Left lung (tissue), 10 donors: ENCODE results near the gene PCSK5. TPM values are rescaled to one million over a fixed set of nuclear protein-coding genes. Genes with fewer than 3 reads are reported as not detected.

Source experiments
- ATAC-seq: fragments of 200-7000 bp; cut with Tn5 transposase; one replicate; pipeline ENCODE4 v1.9.1; 2020; ENCODE audit warnings: moderate library complexity
- DNase-seq, 4 donors: peaks; one replicate each; pipeline ENCODE4 v3.0.0-alpha.2; 2013 to 2020
- H3K27ac ChIP-seq, 2 donors: fragments of 200-600 bp; sonication (generic) in 1 of 2; one replicate each; pipeline versions ENCODE4 v1.5.0 to v1.8.0; 2020 to 2021
- H3K27me3 ChIP-seq, 2 donors: fragments of 200-600 bp; sonication (generic) in 1 of 2; one replicate each; pipeline versions ENCODE4 v1.5.0 to v1.8.0; 2020 to 2021
- H3K36me3 ChIP-seq, 2 donors: fragments of 200-600 bp; sonication (generic) in 1 of 2; one replicate each; pipeline versions ENCODE4 v1.5.0 to v1.8.0; 2020 to 2021
- H3K4me1 ChIP-seq, 2 donors: fragments of 200-600 bp; one replicate each; pipeline ENCODE4 v1.8.0; 2021
- H3K4me3 ChIP-seq, 2 donors: fragments of 200-600 bp; sonication (generic) in 1 of 2; one replicate each; pipeline versions ENCODE4 v1.5.0 to v1.8.0; 2020 to 2021; ENCODE audit warnings: mild to moderate bottlenecking in 1 of 2
- H3K9me3 ChIP-seq, 2 donors: fragments of 200-600 bp; sonication (generic) in 1 of 2; one replicate each; pipeline versions ENCODE4 v1.5.0 to v1.8.0; 2020 to 2021
- CTCF ChIP-seq, 2 donors: fragments of 200-600 bp; sonication (generic) in 1 of 2; IDR thresholded peaks; one replicate each; pipeline versions ENCODE4 v1.5.0 to v1.8.0; 2021; ENCODE audit warnings: antibody characterized with exemption in 2 of 2
- intact Hi-C, 2 donors: fragments of 100-400 bp; cut with DNase I; formaldehyde crosslinking; loops; one replicate each; pipeline versions ENCODE4 v1.11.2 to v1.14.2; 2022
- polyA plus RNA-seq, 6 donors: library from polyadenylated mRNA; unstranded; fragments of 120-200 nt; gene quantifications; one replicate each; pipeline ENCODE4 v1.2.1, GENCODE V29; 2013; ENCODE audit not compliant: insufficient read length in 6 of 6
- total RNA-seq, 2 donors: library from RNA; stranded (reverse); fragmentation: NEBNext Ultra II Directional; extraction: Animal tissue kit (Norgen Biotek cat#: 25700); gene quantifications; one replicate each; pipeline ENCODE4 v1.2.1, GENCODE V29; 2021
- donor health status: DM: no; HTN: yes; CAD: no.
- donor health status: DM: no; HTN: no; CAD: no.

Gene PCSK5
- total and polyA plus RNA-seq, 8 donors: 6.8 to 20.3 (median 11.3) TPM

- Histone ChIP-seq H3K9me3 (no peaks in the 10 kb centered on the region), H3K27ac (no peak overlapping the region), H3K4me1 (no peaks in the 10 kb centered on the region), H3K4me3 (no peak overlapping the region), H3K27me3 (no peaks in the 10 kb centered on the region), H3K36me3 (peaks cover 0 to 10% of the 10 kb centered on the region in 2 donors)
- intact Hi-C loops: no loop called here
- no peak for TF ChIP-seq CTCF (IDR thresholded peaks at IDR 0.05)
- DNase-seq: no peak
- no peak for ATAC-seq
Observed at GRCh38 chr9:76027416-76027815, 136.9 kb downstream of the PCSK5 start.

DNA sequence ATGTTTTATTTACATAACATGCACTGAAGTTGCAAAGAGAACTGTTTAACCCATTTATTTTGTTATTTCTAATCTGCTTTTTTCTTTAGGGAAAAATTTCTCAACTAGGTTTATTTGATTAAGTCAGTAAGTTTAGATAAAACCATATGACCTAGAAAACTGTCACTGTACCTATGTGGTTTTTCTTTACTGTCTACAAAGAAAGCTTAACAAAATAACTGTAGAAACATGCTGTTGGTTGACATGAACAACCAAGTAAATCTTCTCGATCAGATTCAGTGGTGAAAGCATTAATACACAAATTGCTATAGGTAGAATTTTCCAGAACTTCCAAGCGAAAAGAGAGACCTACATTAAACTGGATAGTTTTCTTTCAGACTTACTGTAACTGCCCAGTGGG is 137.4 kb downstream of the PCSK5 start:
- intact Hi-C loops: no loop called here

GRCh38 chr9:76032038-76032796 is 141.7 kb downstream of the PCSK5 start:
- intact Hi-C loops: no loop called here
- Histone ChIP-seq H3K27me3 (no peaks in the 10 kb centered on the region), H3K36me3 (peaks cover 0 to 3% of the 10 kb centered on the region in 2 donors), H3K4me1 (no peaks in the 10 kb centered on the region), H3K4me3 (no peak overlapping the region), H3K9me3 (no peaks in the 10 kb centered on the region), H3K27ac (no peak overlapping the region)
- ATAC-seq (no peak), DNase-seq (no peak)
- TF ChIP-seq CTCF (IDR thresholded peaks at IDR 0.05): no peak

More for the DNA sequence above, 137.4 kb downstream of the PCSK5 start:
- no peak for TF ChIP-seq CTCF (IDR thresholded peaks at IDR 0.05)
- Histone ChIP-seq H3K4me3 (no peak overlapping the region), H3K36me3 (peaks cover 0 to 10% of the 10 kb centered on the region in 2 donors), H3K4me1 (no peaks in the 10 kb centered on the region), H3K27me3 (no peaks in the 10 kb centered on the region), H3K9me3 (no peaks in the 10 kb centered on the region), H3K27ac (no peak overlapping the region)
- no peak for DNase-seq
- ATAC-seq: no peak

DNA sequence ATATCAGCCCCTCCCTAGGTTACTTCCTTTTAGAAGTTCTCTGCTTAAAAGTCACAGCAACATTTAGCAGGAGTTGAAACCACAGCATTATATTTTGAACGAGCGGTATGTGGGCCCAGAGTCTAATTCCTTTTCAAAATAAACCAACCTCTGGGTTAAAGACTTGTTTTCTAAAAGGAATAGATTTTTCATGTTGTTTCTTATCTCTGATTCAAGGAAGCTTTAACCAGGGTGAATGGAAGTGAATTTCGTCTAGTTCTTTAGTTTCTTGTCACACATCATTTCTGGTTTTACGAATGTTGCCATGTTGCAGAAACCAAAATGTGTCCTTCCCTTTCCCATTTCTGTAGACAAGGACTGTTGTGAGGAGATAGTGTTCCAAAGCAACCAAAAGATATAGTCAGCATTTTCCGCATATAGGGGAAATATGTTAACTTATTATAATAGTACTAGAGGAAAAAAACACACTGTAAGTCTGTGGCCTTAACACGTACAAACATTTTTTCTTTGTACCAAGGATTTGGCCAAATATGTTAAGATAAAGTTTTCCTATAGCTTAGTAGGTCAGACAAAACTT is 142.4 kb downstream of the PCSK5 start:
- Histone ChIP-seq H3K27ac (no peak overlapping the region), H3K36me3 (no peaks in the 10 kb centered on the region), H3K9me3 (no peaks in the 10 kb centered on the region), H3K27me3 (no peaks in the 10 kb centered on the region), H3K4me3 (no peak overlapping the region), H3K4me1 (no peaks in the 10 kb centered on the region)
- intact Hi-C loops: no loop called here
- TF ChIP-seq CTCF (IDR thresholded peaks at IDR 0.05): no peak
- DNase-seq (no peak), ATAC-seq (no peak)

GRCh38 chr9:76034049-76034448 is 143.6 kb downstream of the PCSK5 start:
- ATAC-seq: no peak
- intact Hi-C loops: no loop called here

More at GRCh38 chr9:76034049-76034448, 143.6 kb downstream of the PCSK5 start:
- no peak for TF ChIP-seq CTCF (IDR thresholded peaks at IDR 0.05)
- Histone ChIP-seq H3K9me3 (no peaks in the 10 kb centered on the region), H3K4me3 (no peak overlapping the region), H3K27ac (no peak overlapping the region), H3K27me3 (no peaks in the 10 kb centered on the region), H3K4me1 (no peaks in the 10 kb centered on the region), H3K36me3 (no peaks in the 10 kb centered on the region)
- no peak for DNase-seq
